GM23338 (cell line): ENCODE data around the gene GBP7.

Experiments
- CREB1 ChIP-seq: fragments of 250-450 bp; sonication (Bioruptor Pico); IDR thresholded peaks from 2 replicates; pipeline ENCODE4 v1.5.0; 2020; ENCODE audit warnings: low read depth, mild to moderate bottlenecking, moderate library complexity
- TF ChIP-seq, protein P1 (sequence below), 2 experiments: fragments of 200-600 bp in 1 of 2; sonication (generic) in 1 of 2; conservative IDR thresholded peaks; 2 replicates each; pipeline versions ENCODE4 v1.5.1 to v1.6.1; 2016 to 2017; ENCODE audit warnings: antibody characterized with exemption in 2 of 2, low read depth in 2 of 2, mild to moderate bottlenecking in 2 of 2, moderate library complexity in 1 of 2
- TF ChIP-seq, protein P2 (sequence below): IDR thresholded peaks from one replicate; pipeline ENCODE4 v1.6.1; 2018; ENCODE audit warnings: antibody characterized with exemption; ENCODE audit not compliant: unreplicated experiment

DNA sequence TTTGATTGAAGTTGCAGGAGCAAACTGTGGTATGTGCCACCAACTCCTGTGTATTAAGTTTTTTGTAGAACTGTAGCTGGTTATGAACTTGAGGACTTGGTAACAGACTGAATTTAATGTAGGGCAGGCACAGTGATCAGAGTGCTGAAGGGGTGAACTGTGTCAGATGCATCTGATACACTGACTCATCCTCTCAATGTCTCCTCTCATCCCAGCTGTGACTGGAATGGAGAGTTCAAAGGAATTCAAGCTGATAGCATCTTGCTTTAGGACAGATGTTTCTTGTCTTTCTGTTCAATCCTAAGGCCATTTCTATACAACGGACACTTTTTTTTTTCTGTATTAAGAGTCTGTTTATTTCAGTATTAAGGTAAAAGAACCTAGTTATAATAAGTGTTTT lies 85.8 kb downstream of the GBP7 start:
- TF ChIP-seq, protein P1, sequence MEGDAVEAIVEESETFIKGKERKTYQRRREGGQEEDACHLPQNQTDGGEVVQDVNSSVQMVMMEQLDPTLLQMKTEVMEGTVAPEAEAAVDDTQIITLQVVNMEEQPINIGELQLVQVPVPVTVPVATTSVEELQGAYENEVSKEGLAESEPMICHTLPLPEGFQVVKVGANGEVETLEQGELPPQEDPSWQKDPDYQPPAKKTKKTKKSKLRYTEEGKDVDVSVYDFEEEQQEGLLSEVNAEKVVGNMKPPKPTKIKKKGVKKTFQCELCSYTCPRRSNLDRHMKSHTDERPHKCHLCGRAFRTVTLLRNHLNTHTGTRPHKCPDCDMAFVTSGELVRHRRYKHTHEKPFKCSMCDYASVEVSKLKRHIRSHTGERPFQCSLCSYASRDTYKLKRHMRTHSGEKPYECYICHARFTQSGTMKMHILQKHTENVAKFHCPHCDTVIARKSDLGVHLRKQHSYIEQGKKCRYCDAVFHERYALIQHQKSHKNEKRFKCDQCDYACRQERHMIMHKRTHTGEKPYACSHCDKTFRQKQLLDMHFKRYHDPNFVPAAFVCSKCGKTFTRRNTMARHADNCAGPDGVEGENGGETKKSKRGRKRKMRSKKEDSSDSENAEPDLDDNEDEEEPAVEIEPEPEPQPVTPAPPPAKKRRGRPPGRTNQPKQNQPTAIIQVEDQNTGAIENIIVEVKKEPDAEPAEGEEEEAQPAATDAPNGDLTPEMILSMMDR (conservative IDR thresholded peaks at IDR 0.05; ENCODE audit: low read depth in 2 of 2) = no peak
- TF ChIP-seq, protein P2, sequence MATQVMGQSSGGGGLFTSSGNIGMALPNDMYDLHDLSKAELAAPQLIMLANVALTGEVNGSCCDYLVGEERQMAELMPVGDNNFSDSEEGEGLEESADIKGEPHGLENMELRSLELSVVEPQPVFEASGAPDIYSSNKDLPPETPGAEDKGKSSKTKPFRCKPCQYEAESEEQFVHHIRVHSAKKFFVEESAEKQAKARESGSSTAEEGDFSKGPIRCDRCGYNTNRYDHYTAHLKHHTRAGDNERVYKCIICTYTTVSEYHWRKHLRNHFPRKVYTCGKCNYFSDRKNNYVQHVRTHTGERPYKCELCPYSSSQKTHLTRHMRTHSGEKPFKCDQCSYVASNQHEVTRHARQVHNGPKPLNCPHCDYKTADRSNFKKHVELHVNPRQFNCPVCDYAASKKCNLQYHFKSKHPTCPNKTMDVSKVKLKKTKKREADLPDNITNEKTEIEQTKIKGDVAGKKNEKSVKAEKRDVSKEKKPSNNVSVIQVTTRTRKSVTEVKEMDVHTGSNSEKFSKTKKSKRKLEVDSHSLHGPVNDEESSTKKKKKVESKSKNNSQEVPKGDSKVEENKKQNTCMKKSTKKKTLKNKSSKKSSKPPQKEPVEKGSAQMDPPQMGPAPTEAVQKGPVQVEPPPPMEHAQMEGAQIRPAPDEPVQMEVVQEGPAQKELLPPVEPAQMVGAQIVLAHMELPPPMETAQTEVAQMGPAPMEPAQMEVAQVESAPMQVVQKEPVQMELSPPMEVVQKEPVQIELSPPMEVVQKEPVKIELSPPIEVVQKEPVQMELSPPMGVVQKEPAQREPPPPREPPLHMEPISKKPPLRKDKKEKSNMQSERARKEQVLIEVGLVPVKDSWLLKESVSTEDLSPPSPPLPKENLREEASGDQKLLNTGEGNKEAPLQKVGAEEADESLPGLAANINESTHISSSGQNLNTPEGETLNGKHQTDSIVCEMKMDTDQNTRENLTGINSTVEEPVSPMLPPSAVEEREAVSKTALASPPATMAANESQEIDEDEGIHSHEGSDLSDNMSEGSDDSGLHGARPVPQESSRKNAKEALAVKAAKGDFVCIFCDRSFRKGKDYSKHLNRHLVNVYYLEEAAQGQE = no peak
- TF ChIP-seq CREB1 = no peak
